ENCODE data around the gene OR51D1.

Gene OR51D1

DNA sequence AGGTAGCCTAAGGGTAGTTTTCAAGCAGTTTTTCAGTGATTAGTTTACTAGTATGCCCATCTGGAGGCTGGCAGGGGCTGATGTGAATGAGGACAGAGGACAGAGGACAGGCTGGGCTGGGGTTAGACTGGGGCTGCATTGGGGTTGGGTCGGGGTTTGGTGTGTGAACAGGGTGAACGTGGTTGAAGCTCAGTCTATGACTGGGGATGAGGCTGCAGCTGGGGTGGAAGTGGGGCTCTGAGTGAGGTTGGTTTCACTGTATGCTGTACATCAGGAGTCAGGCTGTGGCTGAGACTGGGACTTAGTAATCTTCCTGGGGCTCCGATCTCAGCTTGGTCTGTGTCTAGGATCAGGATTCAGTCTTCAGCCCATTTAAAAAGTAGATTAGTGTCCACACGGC, 7.0 kb downstream of the OR51D1 start:
- Histone ChIP-seq H3K4me1 (ENCODE audit: control insufficient read depth, insufficient read depth, low read depth, low read length) (no peaks in the 10 kb centered on the region), H2BK5ac (ENCODE audit: low read depth, low read length, poor library complexity, severe bottlenecking) (no peak overlapping the region), H4K91ac (ENCODE audit: low read length) (no peak overlapping the region), H3K9me3 (ENCODE audit: control insufficient read depth, low read length) (no peaks in the 10 kb centered on the region), H3K23ac (ENCODE audit: low read length in 2 of 2) (no peak overlapping the region), H2AK5ac (ENCODE audit: low read length, severe bottlenecking) (no peak overlapping the region), H3K4me2 (ENCODE audit: low read length, poor library complexity, severe bottlenecking) (no peak overlapping the region), H3K9ac (ENCODE audit: low read length) (no peak overlapping the region), H3K14ac (ENCODE audit: low read length in 2 of 2) (no peak overlapping the region), H3K27me3 (ENCODE audit: control insufficient read depth in 1 of 2, insufficient read depth in 1 of 2, low read length in 2 of 2) (peaks cover 0 to 7% of the 10 kb centered on the region in 2 experiments), H3K18ac (ENCODE audit: low read depth in 1 of 2, low read length in 2 of 2) (no peak overlapping the region), H3K36me3 (ENCODE audit: control insufficient read depth in 1 of 2, insufficient read depth in 2 of 2, low read depth in 1 of 2, low read length in 2 of 2) (no peaks in the 10 kb centered on the region), H3K4me3 (ENCODE audit: insufficient read depth in 1 of 2, low read depth in 1 of 2, low read length in 2 of 2) (no peak overlapping the region), H2BK120ac (ENCODE audit: low read depth, low read length) (no peak overlapping the region), H2BK15ac (ENCODE audit: low read depth, poor library complexity, severe bottlenecking) (no peak overlapping the region), H3K27ac (ENCODE audit: low read length, poor library complexity, severe bottlenecking) (no peak overlapping the region), H4K8ac (ENCODE audit: low read length) (no peak overlapping the region), H3K79me1 (replicated peaks; ENCODE audit: low read length, poor library complexity, severe bottlenecking) (no peaks in the 10 kb centered on the region), H2AFZ (ENCODE audit: low read depth, low read length) (no peak overlapping the region), H2BK12ac (ENCODE audit: low read length in 2 of 2) (no peak overlapping the region), H3K4ac (ENCODE audit: low read depth in 1 of 2, low read length in 2 of 2) (no peak overlapping the region)
- 69% methylated on average over 4 of the region's 4 CpGs for WGBS
- no peak for DNase-seq

DNA sequence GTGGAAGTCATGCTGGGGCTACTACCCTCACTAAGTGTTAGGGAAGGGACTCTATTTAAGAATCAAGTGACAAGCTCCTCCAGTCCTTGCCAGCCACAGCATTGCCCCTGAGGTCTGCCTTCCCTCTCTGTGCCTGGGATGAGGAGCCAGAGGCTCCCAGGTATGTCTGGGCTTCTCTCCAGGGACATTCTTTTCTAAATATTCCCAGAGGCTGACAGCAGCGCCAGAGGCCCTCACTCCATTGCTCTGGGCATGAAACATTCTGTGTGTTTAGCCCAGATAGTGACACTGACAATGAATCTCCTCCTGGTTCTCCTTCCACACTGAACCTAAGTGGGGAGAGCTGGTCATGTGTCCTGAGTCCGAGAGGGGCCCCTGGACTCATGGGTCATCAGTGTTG, 8.7 kb downstream of the OR51D1 start:
- no peak overlapping the region for H2BK120ac ChIP-seq (ENCODE audit: low read depth, low read length)
- H3K4me3 ChIP-seq (ENCODE audit: insufficient read depth in 1 of 2, low read depth in 1 of 2, low read length in 2 of 2): no peak overlapping the region
- H4K8ac ChIP-seq (ENCODE audit: low read length): no peak overlapping the region
- H3K27me3 ChIP-seq (ENCODE audit: control insufficient read depth in 1 of 2, insufficient read depth in 1 of 2, low read length in 2 of 2): peaks cover 0 to 7% of the 10 kb centered on the region in 2 experiments
- no peak overlapping the region for H3K4me2 ChIP-seq (ENCODE audit: low read length, poor library complexity, severe bottlenecking)
- H3K14ac ChIP-seq (ENCODE audit: low read length in 2 of 2): no peak overlapping the region
- no peak overlapping the region for H2BK15ac ChIP-seq (ENCODE audit: low read depth, poor library complexity, severe bottlenecking)
- H3K9ac ChIP-seq (ENCODE audit: low read length): no peak overlapping the region
- no peak overlapping the region for H2AFZ ChIP-seq (ENCODE audit: low read depth, low read length)
- no peaks in the 10 kb centered on the region for H3K79me1 ChIP-seq (replicated peaks; ENCODE audit: low read length, poor library complexity, severe bottlenecking)
- no peaks in the 10 kb centered on the region for H3K4me1 ChIP-seq (ENCODE audit: control insufficient read depth, insufficient read depth, low read depth, low read length)
- H3K36me3 ChIP-seq (ENCODE audit: control insufficient read depth in 1 of 2, insufficient read depth in 2 of 2, low read depth in 1 of 2, low read length in 2 of 2): no peaks in the 10 kb centered on the region
- no peak overlapping the region for H2BK5ac ChIP-seq (ENCODE audit: low read depth, low read length, poor library complexity, severe bottlenecking)
- 75% methylated on average over 2 of the region's 2 CpGs for WGBS
- no peak overlapping the region for H3K23ac ChIP-seq (ENCODE audit: low read length in 2 of 2)
- no peak for DNase-seq
- no peak overlapping the region for H3K27ac ChIP-seq (ENCODE audit: low read length, poor library complexity, severe bottlenecking)
- H3K9me3 ChIP-seq (ENCODE audit: control insufficient read depth, low read length): no peaks in the 10 kb centered on the region
- no peak overlapping the region for H3K4ac ChIP-seq (ENCODE audit: low read depth in 1 of 2, low read length in 2 of 2)
- H2AK5ac ChIP-seq (ENCODE audit: low read length, severe bottlenecking): no peak overlapping the region
- no peak overlapping the region for H3K18ac ChIP-seq (ENCODE audit: low read depth in 1 of 2, low read length in 2 of 2)
- H4K91ac ChIP-seq (ENCODE audit: low read length): no peak overlapping the region
- no peak overlapping the region for H2BK12ac ChIP-seq (ENCODE audit: low read length in 2 of 2)

DNA sequence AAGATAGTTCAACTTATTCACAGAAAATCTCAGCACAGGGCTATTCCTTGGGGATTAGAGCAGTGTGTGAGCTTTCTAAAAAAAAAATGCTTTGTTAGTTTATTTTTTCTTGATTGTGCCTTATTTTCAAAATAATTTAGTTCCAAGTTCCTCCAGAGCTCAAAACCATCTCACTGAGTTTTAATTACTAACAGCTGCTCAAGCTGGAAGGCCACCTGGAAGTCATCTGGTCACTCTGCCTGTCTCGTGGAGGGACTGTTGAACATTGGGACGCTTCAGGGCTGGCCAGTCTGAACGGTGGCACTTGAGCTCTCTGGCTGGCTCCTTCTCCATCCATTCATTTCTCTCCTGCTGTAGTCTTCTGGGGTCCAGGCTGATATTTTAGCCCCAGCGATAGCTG, 10.5 kb downstream of the OR51D1 start:
- no peaks in the 10 kb centered on the region for H3K36me3 ChIP-seq (ENCODE audit: control insufficient read depth in 1 of 2, insufficient read depth in 2 of 2, low read depth in 1 of 2, low read length in 2 of 2)
- H3K4me3 ChIP-seq (ENCODE audit: insufficient read depth in 1 of 2, low read depth in 1 of 2, low read length in 2 of 2): no peak overlapping the region
- no peak overlapping the region for H3K27ac ChIP-seq (ENCODE audit: low read length, poor library complexity, severe bottlenecking)
- H2AFZ ChIP-seq (ENCODE audit: low read depth, low read length): no peak overlapping the region
- H3K9me3 ChIP-seq (ENCODE audit: control insufficient read depth, low read length): no peaks in the 10 kb centered on the region
- H4K8ac ChIP-seq (ENCODE audit: low read length): no peak overlapping the region
- no peak overlapping the region for H2BK15ac ChIP-seq (ENCODE audit: low read depth, poor library complexity, severe bottlenecking)
- 32% methylated on average over 3 of the region's 4 CpGs for WGBS
- no peak overlapping the region for H3K23ac ChIP-seq (ENCODE audit: low read length in 2 of 2)
- H3K18ac ChIP-seq (ENCODE audit: low read depth in 1 of 2, low read length in 2 of 2): no peak overlapping the region
- H3K4me2 ChIP-seq (ENCODE audit: low read length, poor library complexity, severe bottlenecking): no peak overlapping the region
- no peak overlapping the region for H3K4ac ChIP-seq (ENCODE audit: low read depth in 1 of 2, low read length in 2 of 2)
- no peak overlapping the region for H3K14ac ChIP-seq (ENCODE audit: low read length in 2 of 2)
- no peaks in the 10 kb centered on the region for H3K79me1 ChIP-seq (replicated peaks; ENCODE audit: low read length, poor library complexity, severe bottlenecking)
- H2BK5ac ChIP-seq (ENCODE audit: low read depth, low read length, poor library complexity, severe bottlenecking): no peak overlapping the region
- no peak overlapping the region for H4K91ac ChIP-seq (ENCODE audit: low read length)
- DNase-seq: no peak
- no peaks in the 10 kb centered on the region for H3K27me3 ChIP-seq (ENCODE audit: control insufficient read depth in 1 of 2, insufficient read depth in 1 of 2, low read length in 2 of 2)
- no peak overlapping the region for H2AK5ac ChIP-seq (ENCODE audit: low read length, severe bottlenecking)
- H3K9ac ChIP-seq (ENCODE audit: low read length): no peak overlapping the region
- no peak overlapping the region for H2BK12ac ChIP-seq (ENCODE audit: low read length in 2 of 2)
- H3K4me1 ChIP-seq (ENCODE audit: control insufficient read depth, insufficient read depth, low read depth, low read length): no peaks in the 10 kb centered on the region
- H2BK120ac ChIP-seq (ENCODE audit: low read depth, low read length): no peak overlapping the region

DNA sequence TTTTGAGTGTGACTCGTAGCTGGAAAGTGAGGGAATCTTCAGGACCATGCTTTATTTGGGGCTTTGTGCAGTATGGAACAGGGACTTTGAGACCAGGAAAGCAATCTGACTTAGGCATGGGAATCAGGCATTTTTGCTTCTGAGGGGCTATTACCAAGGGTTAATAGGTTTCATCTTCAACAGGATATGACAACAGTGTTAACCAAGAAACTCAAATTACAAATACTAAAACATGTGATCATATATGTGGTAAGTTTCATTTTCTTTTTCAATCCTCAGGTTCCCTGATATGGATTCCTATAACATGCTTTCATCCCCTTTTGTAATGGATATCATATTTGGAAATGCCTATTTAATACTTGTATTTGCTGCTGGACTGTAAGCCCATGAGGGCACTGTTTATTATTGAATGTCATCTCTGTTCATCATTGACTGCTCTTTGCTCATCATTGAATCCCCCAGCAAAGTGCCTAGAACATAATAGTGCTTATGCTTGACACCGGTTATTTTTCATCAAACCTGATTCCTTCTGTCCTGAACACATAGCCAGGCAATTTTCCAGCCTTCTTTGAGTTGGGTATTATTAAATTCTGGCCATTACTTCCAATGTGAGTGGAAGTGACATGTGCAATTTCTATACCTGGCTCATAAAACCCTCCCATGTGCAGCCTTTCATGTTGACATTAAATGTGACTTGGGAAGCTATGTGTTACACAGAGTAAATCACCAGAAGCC, 17.5 kb downstream of the OR51D1 start:
- 67% methylated on average over 1 of the region's 2 CpGs for WGBS
- DNase-seq: no peak
- no peak overlapping the region for H4K8ac ChIP-seq (ENCODE audit: low read length)

More for the DNA sequence above, 17.5 kb downstream of the OR51D1 start:
- H3K9me3 ChIP-seq (ENCODE audit: control insufficient read depth, low read length): no peaks in the 10 kb centered on the region
- no peak overlapping the region for H3K4ac ChIP-seq (ENCODE audit: low read depth in 1 of 2, low read length in 2 of 2)
- no peak overlapping the region for H3K27ac ChIP-seq (ENCODE audit: low read length, poor library complexity, severe bottlenecking)
- H3K4me3 ChIP-seq (ENCODE audit: insufficient read depth in 1 of 2, low read depth in 1 of 2, low read length in 2 of 2): no peak overlapping the region
- no peaks in the 10 kb centered on the region for H3K79me1 ChIP-seq (replicated peaks; ENCODE audit: low read length, poor library complexity, severe bottlenecking)
- peak overlapping the region; percentile 51 for H2AK5ac ChIP-seq (ENCODE audit: low read length, severe bottlenecking)
- H3K18ac ChIP-seq (ENCODE audit: low read depth in 1 of 2, low read length in 2 of 2): no peak overlapping the region
- H2BK120ac ChIP-seq (ENCODE audit: low read depth, low read length): no peak overlapping the region
- no peak overlapping the region for H3K23ac ChIP-seq (ENCODE audit: low read length in 2 of 2)
- no peak overlapping the region for H3K14ac ChIP-seq (ENCODE audit: low read length in 2 of 2)
- H2BK15ac ChIP-seq (ENCODE audit: low read depth, poor library complexity, severe bottlenecking): no peak overlapping the region
- no peak overlapping the region for H4K91ac ChIP-seq (ENCODE audit: low read length)
- H3K9ac ChIP-seq (ENCODE audit: low read length): no peak overlapping the region
- no peak overlapping the region for H2AFZ ChIP-seq (ENCODE audit: low read depth, low read length)
- no peaks in the 10 kb centered on the region for H3K4me1 ChIP-seq (ENCODE audit: control insufficient read depth, insufficient read depth, low read depth, low read length)
- no peak overlapping the region for H3K4me2 ChIP-seq (ENCODE audit: low read length, poor library complexity, severe bottlenecking)
- H2BK5ac ChIP-seq (ENCODE audit: low read depth, low read length, poor library complexity, severe bottlenecking): no peak overlapping the region
- H3K36me3 ChIP-seq (ENCODE audit: control insufficient read depth in 1 of 2, insufficient read depth in 2 of 2, low read depth in 1 of 2, low read length in 2 of 2): no peaks in the 10 kb centered on the region
- no peak overlapping the region for H2BK12ac ChIP-seq (ENCODE audit: low read length in 2 of 2)
- no peaks in the 10 kb centered on the region for H3K27me3 ChIP-seq (ENCODE audit: control insufficient read depth in 1 of 2, insufficient read depth in 1 of 2, low read length in 2 of 2)

Data from mesenchymal stem cell (in vitro differentiated cells and primary cell).